KMS-11 (cell line): Measurements from ENCODE around the gene MBLAC1.
A peak's percentile ranks its signal among the peaks of the same experiment; 100 is the strongest.

ENCODE experiments used
- H2AFZ ChIP-seq: fragments of 200-600 bp; sonication (generic); 2 replicates; pipeline ENCODE4 v1.6.1; 2016; ENCODE audit warnings: antibody characterized with exemption, mixed run types, low read depth
- H3K27ac ChIP-seq: fragments of 200-600 bp; sonication (generic); 2 replicates; pipeline ENCODE4 v1.6.1; 2016; ENCODE audit warnings: mild to moderate bottlenecking, mixed run types
- H3K27me3 ChIP-seq: fragments of 200-600 bp; sonication (generic); 2 replicates; pipeline ENCODE4 v1.6.1; 2017; ENCODE audit warnings: mild to moderate bottlenecking, low read depth, mixed run types, moderate library complexity; ENCODE audit not compliant: insufficient read depth
- H3K36me3 ChIP-seq: fragments of 200-600 bp; sonication (generic); 2 replicates; pipeline ENCODE4 v1.6.1; 2017; ENCODE audit warnings: mild to moderate bottlenecking, mixed run types; ENCODE audit not compliant: insufficient read depth
- H3K4me1 ChIP-seq: fragments of 200-600 bp; sonication (generic); 2 replicates; pipeline ENCODE4 v1.6.1; 2016; ENCODE audit warnings: mild to moderate bottlenecking, low read depth, mixed run types; ENCODE audit not compliant: poor library complexity, severe bottlenecking
- H3K4me2 ChIP-seq: fragments of 200-600 bp; sonication (generic); 2 replicates; pipeline ENCODE4 v1.7.0; 2016; ENCODE audit warnings: mild to moderate bottlenecking, mixed run types
- H3K4me3 ChIP-seq: fragments of 200-600 bp; sonication (generic); IDR thresholded peaks from 2 replicates; pipeline ENCODE4 v1.6.1; 2017; ENCODE audit warnings: low read depth, low read length, mixed read lengths; ENCODE audit not compliant: insufficient read depth
- H3K79me2 ChIP-seq: fragments of 200-600 bp; sonication (generic); 2 replicates; pipeline ENCODE4 v1.6.1; 2016; ENCODE audit warnings: low read depth, mixed run types; ENCODE audit not compliant: insufficient read depth
- H3K9ac ChIP-seq: fragments of 200-600 bp; sonication (generic); 2 replicates; pipeline ENCODE4 v1.6.1; 2016; ENCODE audit warnings: mild to moderate bottlenecking, mixed run types
- H4K20me1 ChIP-seq: fragments of 200-600 bp; sonication (generic); 2 replicates; pipeline ENCODE4 v1.6.1; 2016; ENCODE audit warnings: mild to moderate bottlenecking, mixed run types; ENCODE audit not compliant: insufficient read depth
- TF ChIP-seq, protein P1 (sequence below): fragments of 200-600 bp; sonication (generic); conservative IDR thresholded peaks from 2 replicates; pipeline ENCODE4 v1.6.1; 2017; ENCODE audit warnings: low read depth, mild to moderate bottlenecking, antibody characterized with exemption, low read length, moderate library complexity, mixed read lengths

MBLAC1 gene

DNA sequence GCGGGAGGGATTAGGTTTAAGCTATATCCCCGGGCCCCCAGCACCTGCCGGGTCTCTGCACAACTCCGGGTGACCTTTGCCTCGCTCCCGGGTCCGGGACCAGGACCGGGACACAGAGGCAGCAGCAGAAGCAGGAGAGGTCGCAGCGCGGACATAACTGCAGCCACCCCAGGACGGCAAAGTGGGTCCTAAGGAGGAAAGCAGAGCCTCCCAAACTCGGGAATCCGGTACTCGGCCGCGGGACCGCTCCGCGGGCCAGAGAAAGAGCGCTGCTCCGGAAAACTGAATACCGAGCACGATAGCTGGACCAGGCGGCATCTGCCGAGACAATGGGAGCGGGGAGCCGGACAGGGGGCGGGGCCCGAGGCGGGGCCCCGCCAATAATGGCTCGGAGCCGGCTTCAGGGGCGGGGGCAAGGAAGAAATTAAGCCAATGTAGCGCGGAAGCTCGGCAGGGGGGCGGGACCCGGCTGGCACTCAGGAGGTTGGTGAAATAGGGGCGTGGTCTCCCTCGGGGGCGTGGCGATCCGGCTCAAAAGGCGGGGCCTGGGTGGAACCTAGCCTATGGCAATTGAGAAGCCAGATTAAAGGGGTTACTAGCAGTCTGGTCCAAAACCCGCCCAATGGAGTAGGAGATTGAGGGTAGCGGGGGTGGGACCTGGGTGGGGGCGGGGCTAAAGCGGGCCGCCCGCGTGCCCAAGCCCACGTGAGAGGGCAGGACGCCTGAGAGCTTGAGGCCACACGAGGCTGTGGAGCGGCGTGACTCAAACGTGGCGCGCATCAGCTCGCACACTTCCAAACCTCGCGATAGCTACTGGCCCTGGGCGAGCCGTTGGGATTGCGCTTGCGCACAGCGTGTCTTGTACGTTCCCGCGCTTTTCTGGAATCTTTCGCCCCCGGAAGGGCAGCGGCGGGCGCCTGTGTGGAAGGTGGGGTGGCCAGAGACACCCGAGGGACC, 50.6 kb downstream of the MBLAC1 start, which contains the start of the genes GPC2 and STAG3:
Gene GPC2, minus strand, starts transcription at position 337 of the 957 bp plus-strand sequence. Its CDS starts 182 bp downstream, at position 155.
Gene STAG3, plus strand, starts transcription at position 874 of the 957 bp plus-strand sequence. CDS start 2,639 bp downstream, outside the sequence.
- Histone ChIP-seq H3K36me3 (no peaks in the 10 kb centered on the region), H4K20me1 (no peaks in the 10 kb centered on the region), H3K79me2 (no peaks in the 10 kb centered on the region), H3K4me2 (peak within 1 kb of the TSS; percentile 100), H3K9ac (no peak within 1 kb of the TSS; the same call in 1 of the 2 replicates), H3K4me3 (no peak within 1 kb of the TSS), H3K27ac (no peak within 1 kb of the TSS), H2AFZ (peak within 1 kb of the TSS; percentile 100), H3K27me3 (peaks cover 41% of the 10 kb centered on the region), H3K4me1 (peaks cover 3% of the 10 kb centered on the region)
- TF ChIP-seq, protein P1, sequence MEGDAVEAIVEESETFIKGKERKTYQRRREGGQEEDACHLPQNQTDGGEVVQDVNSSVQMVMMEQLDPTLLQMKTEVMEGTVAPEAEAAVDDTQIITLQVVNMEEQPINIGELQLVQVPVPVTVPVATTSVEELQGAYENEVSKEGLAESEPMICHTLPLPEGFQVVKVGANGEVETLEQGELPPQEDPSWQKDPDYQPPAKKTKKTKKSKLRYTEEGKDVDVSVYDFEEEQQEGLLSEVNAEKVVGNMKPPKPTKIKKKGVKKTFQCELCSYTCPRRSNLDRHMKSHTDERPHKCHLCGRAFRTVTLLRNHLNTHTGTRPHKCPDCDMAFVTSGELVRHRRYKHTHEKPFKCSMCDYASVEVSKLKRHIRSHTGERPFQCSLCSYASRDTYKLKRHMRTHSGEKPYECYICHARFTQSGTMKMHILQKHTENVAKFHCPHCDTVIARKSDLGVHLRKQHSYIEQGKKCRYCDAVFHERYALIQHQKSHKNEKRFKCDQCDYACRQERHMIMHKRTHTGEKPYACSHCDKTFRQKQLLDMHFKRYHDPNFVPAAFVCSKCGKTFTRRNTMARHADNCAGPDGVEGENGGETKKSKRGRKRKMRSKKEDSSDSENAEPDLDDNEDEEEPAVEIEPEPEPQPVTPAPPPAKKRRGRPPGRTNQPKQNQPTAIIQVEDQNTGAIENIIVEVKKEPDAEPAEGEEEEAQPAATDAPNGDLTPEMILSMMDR: no peak
